Tibial artery (tissue), 4 donors: ENCODE data around the gene TES.

Source experiments
- DNase-seq, 2 donors: peaks; one replicate each; pipeline ENCODE4 v3.0.0-alpha.2; 2019
- H3K27ac ChIP-seq, 2 donors: fragments of 200-600 bp; sonication (generic) in 1 of 2; 1 replicate in 1 of 2; 2 replicates in 1 of 2; pipeline ENCODE4 v1.5.1; 2018 to 2019; ENCODE audit warnings: mild to moderate bottlenecking in 1 of 2
- H3K27me3 ChIP-seq, 2 donors: fragments of 200-600 bp; sonication (generic) in 1 of 2; one replicate each; pipeline versions ENCODE4 v1.5.1 to v1.6.0; 2016 to 2019
- H3K36me3 ChIP-seq, 3 donors: fragments of 200-600 bp; sonication (generic) in 2 of 3; one replicate each; pipeline ENCODE4 v1.5.1; 2016 to 2019; ENCODE audit warnings: mild to moderate bottlenecking in 2 of 3
- H3K4me1 ChIP-seq, 4 donors: fragments of 200-600 bp; sonication (generic) in 2 of 4; 1 replicate in 3 of 4; 2 replicates in 1 of 4; pipeline ENCODE4 v1.5.1; 2016 to 2019
- H3K4me3 ChIP-seq, 2 donors: fragments of 200-600 bp; sonication (generic) in 1 of 2; 1 replicate in 1 of 2; 2 replicates in 1 of 2; pipeline ENCODE4 v1.5.1; 2018 to 2019; ENCODE audit warnings: mild to moderate bottlenecking in 2 of 2
- H3K9me3 ChIP-seq, 3 donors: fragments of 200-600 bp; sonication (generic) in 1 of 3; one replicate each; pipeline ENCODE4 v1.5.1; 2016 to 2019
- CTCF ChIP-seq, 2 experiments: fragments of 200-600 bp in 1 of 2; fragments of 450-650 bp in 1 of 2; IDR thresholded peaks; one replicate each; pipeline ENCODE4 v1.5.1; 2017 to 2019; ENCODE audit warnings: antibody characterized with exemption in 2 of 2, mild to moderate bottlenecking in 1 of 2, moderate library complexity in 1 of 2
- intact Hi-C: fragments of 100-400 bp; cut with DNase I; formaldehyde crosslinking; loops from one replicate; pipeline ENCODE4 v1.15.0; 2023; ENCODE audit warnings: low total_unique reads

Gene TES

GRCh38 chr7:116239020-116239419 lies 28.7 kb downstream of the TES start:
- peak overlapping the region; percentile 61 to 75 for H3K27ac ChIP-seq
- H3K36me3 ChIP-seq: no peaks in the 10 kb centered on the region
- H3K4me3 ChIP-seq: no peak overlapping the region
- intact Hi-C loops: no loop called here
- H3K9me3 ChIP-seq: no peaks in the 10 kb centered on the region
- no peaks in the 10 kb centered on the region for H3K27me3 ChIP-seq
- no peak for DNase-seq
- no peak for TF ChIP-seq CTCF (IDR thresholded peaks at IDR 0.05)
- peaks cover 0 to 92% (median 47%) of the 10 kb centered on the region in 4 donors for H3K4me1 ChIP-seq

- TF ChIP-seq CTCF (IDR thresholded peaks at IDR 0.05): no peak
- intact Hi-C loops: no loop called here
- Histone ChIP-seq H3K36me3 (peaks cover 0 to 2% (median under 1%) of the 10 kb centered on the region in 3 donors), H3K9me3 (no peaks in the 10 kb centered on the region), H3K27me3 (no peaks in the 10 kb centered on the region), H3K27ac (peak overlapping the region; percentile 61 to 75), H3K4me3 (no peak overlapping the region), H3K4me1 (peaks cover 0 to 88% (median 46%) of the 10 kb centered on the region in 4 donors)
- no peak for DNase-seq
Measured at GRCh38 chr7:116239434-116239833, 29.1 kb downstream of the TES start.

GRCh38 chr7:116240024-116240668 lies 29.8 kb downstream of the TES start:
- intact Hi-C loops: no loop called here
- DNase-seq: no peak

GRCh38 chr7:116241291-116241690 lies 31.0 kb downstream of the TES start:
- peak overlapping the region; percentile 38 to 75 for H3K27ac ChIP-seq
- peaks cover 7 to 17% (median 15%) of the 10 kb centered on the region in 3 donors for H3K36me3 ChIP-seq
- no peaks in the 10 kb centered on the region for H3K27me3 ChIP-seq
- no peak for DNase-seq
- H3K9me3 ChIP-seq: no peaks in the 10 kb centered on the region
- peaks cover 0 to 74% (median 43%) of the 10 kb centered on the region in 4 donors for H3K4me1 ChIP-seq
- no peak overlapping the region for H3K4me3 ChIP-seq
- TF ChIP-seq CTCF (IDR thresholded peaks at IDR 0.05): no peak
- intact Hi-C loops: no loop called here

More at GRCh38 chr7:116240024-116240668, 29.8 kb downstream of the TES start:
- Histone ChIP-seq H3K9me3 (no peaks in the 10 kb centered on the region), H3K4me1 (peaks cover 0 to 83% (median 46%) of the 10 kb centered on the region in 4 donors), H3K4me3 (no peak overlapping the region), H3K36me3 (peaks cover 7 to 9% (median 7%) of the 10 kb centered on the region in 3 donors), H3K27me3 (no peaks in the 10 kb centered on the region), H3K27ac (peak overlapping the region; percentile 61 to 75)
- no peak for TF ChIP-seq CTCF (IDR thresholded peaks at IDR 0.05)

GRCh38 chr7:116242178-116242577 lies 31.8 kb downstream of the TES start:
- H3K27ac ChIP-seq: peak overlapping the region; percentile 38 to 75
- no peaks in the 10 kb centered on the region for H3K9me3 ChIP-seq
- intact Hi-C loops: no loop called here
- peaks cover 7 to 17% (median 15%) of the 10 kb centered on the region in 3 donors for H3K36me3 ChIP-seq
- H3K4me1 ChIP-seq: peaks cover 0 to 65% (median 39%) of the 10 kb centered on the region in 4 donors
- peak; percentile 9 to 14 for TF ChIP-seq CTCF (IDR thresholded peaks at IDR 0.05)
- no peak for DNase-seq
- H3K4me3 ChIP-seq: no peak overlapping the region
- H3K27me3 ChIP-seq: no peaks in the 10 kb centered on the region
